G401 (cell line): ENCODE results near the gene SLC4A5. TPM values are rescaled to one million over a fixed set of nuclear protein-coding genes. Genes with fewer than 3 reads are reported as not detected.

Experiments used
- DNase-seq: peaks from one replicate; pipeline ENCODE4 v3.0.0-alpha.2; 2015; ENCODE audit warnings: low spot score
- in situ Hi-C: cut with HindIII; loops from 2 replicates; pipeline ENCODE4 v1.10.0; 2016; ENCODE audit warnings: low sequenced_read_pairs, mixed read lengths
- total RNA-seq: library from RNA; depleted of rRNA; stranded (reverse); fragments of >200 nt; shearing (Covaris generic); gene quantifications from 2 replicates; pipeline ENCODE4 v1.2.3, GENCODE V29; 2014

The SLC4A5 gene
- total RNA-seq, 1 experiment from 2014 or later = not detected

DNA sequence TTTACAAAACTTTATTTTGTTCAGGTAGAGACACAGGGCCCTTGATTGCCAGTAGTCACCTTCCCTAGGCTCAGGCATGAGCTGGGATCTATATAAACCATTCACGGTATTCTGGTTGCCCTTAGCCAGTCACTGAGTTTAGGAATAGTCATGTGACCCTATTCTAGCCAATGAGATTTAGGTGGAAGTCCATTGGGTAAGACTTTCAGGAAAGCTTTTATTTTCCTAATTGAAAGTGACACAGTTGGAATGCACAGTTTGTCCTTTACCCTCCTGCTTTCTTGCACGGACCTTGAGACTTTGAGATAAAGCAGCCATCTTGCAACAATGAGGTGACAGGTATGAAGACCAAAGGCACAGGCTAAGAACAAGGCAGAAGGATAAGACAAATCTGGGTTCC lies 21.5 kb downstream of the SLC4A5 start:
- in situ Hi-C loops = no loop called here
- no peak for DNase-seq

DNA sequence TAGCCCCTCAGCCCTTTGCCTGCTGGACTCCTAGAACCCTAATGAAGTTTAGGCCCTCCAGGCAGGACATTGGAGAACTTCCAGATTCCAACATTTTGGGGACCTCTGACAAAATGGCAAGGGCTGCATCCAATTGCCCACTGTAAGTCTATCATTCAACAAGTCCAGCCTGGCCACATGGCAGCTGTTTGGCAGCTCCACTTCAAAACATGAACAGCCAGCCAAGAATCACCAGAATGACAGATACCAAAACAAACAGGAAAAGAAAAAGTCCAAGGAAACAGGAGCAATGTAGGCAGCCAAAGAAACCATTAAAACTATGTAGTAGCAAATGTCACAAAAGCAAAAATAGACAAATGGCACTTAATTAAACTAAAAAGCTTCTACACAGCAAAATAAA lies 25.5 kb downstream of the SLC4A5 start:
- DNase-seq = no peak
- in situ Hi-C loops = no loop called here

DNA sequence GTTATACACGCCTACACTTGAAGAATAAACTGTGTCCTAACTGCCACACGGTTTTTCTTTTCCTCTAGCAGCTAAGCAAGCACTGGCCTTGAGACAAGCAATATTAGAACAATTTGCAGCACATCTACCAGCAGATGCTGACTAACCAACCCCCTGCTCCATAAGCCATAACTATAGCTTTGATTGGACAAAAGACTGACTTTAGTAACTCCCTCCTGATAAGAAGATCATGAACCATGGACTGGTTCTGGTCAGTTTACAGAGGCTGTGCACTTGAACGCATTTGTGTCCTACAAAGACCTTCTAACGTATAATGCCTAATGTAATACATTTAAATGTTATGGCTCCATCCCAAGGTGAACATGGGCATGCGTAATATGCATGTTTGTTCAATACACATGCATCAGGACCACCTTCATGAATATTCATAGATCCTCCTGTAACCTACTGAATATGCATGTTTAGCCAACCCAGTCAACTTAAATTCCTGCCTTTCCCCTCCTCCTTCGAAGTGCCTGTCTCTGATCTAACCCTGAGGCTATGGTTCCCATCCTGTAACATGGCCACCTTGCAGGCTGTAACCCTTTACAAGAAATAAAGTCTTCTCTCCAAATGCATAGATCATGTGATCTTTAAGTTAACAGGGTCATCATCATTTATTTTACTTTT lies 26.5 kb downstream of the SLC4A5 start:
- no peak for DNase-seq
- in situ Hi-C loops = no loop called here

GRCh38 chr2:74314107-74314506 lies 29.1 kb downstream of the SLC4A5 start:
- in situ Hi-C loops = no loop called here
- no peak for DNase-seq

- DNase-seq = no peak
Measured at GRCh38 chr2:74313497-74313896, 29.7 kb downstream of the SLC4A5 start.

DNA sequence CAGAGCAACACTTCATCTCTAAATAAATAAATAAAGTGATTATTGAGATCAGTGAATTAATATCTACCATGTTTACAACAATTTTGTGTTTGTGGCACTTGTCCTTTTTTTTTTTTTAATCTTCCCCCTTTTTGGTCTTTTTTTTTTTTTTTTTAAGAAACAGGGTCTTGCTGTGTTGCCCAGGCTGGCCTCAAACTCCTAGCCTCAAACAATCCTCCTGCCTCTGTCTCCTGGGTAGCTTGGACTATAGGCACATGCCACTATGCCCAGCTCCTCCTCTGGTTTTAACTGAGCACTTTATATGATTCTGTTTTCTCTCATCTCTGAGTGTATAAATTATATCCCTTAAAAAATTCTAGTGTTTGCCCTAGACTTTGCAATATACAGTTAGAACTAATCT lies 30.3 kb downstream of the SLC4A5 start:
- in situ Hi-C loops = no loop called here
- no peak for DNase-seq

More at GRCh38 chr2:74313497-74313896, 29.7 kb downstream of the SLC4A5 start:
- in situ Hi-C loops = no loop called here

DNA sequence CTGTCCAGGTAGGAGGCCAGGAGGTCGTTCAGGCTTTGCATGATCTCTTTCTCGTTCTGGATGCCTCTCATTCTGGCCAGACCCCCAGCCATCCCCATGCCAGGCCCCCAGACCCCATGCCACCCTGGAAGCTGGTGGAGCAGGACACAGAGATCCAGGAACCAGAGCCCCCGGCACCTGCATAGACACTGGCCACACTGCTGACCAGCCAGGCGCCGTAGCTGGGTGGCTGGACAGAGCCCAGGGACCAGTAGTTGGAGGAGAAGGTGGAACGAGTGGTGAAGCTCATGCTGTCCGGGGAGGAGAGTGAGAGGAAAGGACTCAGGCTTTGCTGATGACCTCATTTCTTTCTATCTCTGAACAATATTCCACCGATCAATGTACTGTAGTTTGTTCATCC lies 35.5 kb downstream of the SLC4A5 start:
- in situ Hi-C loops = no loop called here
- no peak for DNase-seq

DNA sequence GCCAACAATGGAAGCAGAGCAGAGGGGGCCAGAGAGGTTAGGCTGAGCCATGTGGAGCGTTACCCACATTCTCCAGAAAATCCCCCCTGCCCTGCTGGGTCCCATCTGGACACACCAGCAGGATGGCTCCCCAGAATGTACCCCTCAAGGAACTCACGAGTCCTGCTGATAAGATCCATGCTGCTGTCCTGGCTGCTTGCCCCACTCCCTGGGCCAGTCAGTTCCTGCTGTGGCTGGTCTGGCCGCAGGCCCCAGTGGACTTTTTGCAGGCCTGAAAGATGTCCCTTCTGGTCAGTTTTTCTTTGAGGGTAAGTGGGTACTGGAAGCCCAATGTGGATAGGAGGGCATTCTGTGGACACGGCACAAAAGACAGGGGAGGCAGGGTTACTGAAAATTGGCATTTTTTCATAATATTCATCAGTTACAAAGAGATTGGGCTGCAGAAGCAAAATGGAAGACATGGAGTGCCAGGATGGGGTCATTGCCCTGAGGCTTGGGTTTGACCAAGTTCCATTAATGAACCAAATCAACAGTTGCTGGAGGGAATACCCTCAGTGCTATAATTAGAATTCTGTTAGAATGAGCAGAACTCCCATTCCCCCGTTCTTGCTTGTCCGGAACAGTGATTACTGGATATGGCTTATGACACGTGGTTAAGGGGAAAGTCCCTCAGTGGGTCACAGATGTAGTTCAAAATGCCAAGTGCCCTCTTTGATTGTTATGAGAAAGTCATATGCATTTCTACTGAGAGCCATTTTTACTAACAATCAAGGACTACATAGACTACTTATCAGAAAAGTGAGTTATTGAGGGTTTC lies 38.7 kb downstream of the SLC4A5 start:
- in situ Hi-C loops = no loop called here
- DNase-seq = peak; percentile 58

- no peak for DNase-seq
- in situ Hi-C loops = no loop called here
Measured at GRCh38 chr2:74302865-74303264, 40.4 kb downstream of the SLC4A5 start.

DNA sequence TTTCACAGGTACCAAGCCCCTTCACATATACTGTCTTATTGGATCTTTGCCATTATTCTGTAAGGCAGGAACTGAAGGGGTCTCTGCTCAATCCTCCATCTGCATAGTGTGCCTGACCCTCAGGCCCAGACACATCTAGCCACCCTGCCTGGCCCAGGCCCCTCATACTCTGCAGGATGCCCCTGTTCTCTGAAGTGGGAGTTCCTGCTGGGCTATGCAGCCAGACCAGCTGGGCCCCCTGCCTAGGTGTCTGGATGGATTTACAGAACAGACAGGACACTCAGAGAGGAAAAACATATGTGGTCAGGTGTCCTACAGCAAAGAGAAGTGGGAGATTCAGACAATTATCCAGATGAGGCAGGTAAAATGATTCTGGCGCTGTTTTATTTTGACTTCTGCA lies 42.0 kb downstream of the SLC4A5 start:
- DNase-seq = peak; percentile 8
- in situ Hi-C loops = no loop called here

- in situ Hi-C loops = no loop called here
- no peak for DNase-seq
Measured at GRCh38 chr2:74300506-74300905, 42.7 kb downstream of the SLC4A5 start.

- DNase-seq = no peak
- in situ Hi-C loops = no loop called here
Measured at GRCh38 chr2:74297950-74298349, 45.3 kb downstream of the SLC4A5 start.

GRCh38 chr2:74297391-74297790 lies 45.8 kb downstream of the SLC4A5 start:
- in situ Hi-C loops = no loop called here
- no peak for DNase-seq

DNA sequence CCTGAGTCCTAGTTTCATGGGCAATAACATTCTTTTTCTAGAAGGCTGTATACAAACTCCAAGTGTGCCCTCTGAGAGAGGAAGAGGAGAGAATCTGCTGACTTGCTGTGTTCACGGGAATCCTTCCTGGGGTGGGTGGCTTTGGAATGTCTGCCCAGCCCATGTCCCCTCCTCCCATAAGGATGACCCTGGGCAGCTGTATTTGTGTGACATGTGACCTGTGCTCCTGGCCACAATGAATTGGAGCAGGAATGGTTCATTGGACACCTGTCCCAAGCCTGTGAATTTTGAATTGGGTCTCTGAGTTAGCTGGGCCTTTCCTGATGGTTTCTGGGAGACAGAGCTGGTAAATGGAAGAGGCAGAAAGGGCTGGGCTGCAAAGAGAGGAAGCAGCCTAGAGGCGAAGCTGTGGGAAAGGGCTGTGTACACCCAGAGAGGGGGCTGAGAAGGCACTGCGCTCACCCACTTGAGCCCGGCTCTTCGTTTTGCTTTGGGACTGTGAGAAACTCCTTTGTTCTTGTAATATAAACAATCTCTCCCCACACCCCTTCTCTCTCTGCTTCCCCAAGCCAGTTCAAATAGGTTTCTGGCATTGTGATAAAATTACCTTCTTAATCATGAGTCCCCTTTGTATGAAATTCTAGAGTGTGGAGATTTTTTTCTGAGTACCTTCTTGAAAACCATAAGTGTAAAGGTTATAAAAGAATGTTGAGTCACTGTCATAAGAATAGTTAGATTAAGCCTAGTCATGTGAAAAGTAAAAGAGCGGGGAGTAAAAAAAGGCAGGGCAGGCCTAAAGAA lies 49.8 kb downstream of the SLC4A5 start:
- in situ Hi-C loops = no loop called here
- DNase-seq = no peak

DNA sequence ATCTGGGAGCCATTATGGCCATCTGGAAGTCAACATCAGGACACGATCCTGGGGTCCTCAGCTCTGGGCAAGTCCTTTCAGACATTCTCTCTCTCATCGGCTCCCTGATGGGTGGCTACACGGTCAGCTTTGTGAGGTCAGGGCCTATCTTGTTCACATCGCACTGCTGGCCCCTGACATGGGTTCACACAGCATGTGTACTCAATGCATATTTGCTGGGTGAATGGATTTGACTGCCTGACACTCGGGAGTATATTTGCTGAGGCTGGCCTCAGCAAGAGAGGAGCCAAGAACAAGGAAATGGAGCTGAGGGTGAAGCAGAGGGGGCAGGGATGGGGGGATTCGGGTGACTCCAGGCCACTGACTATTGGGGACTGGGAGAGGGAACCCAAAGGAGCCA lies 50.5 kb downstream of the SLC4A5 start:
- in situ Hi-C loops = no loop called here
- DNase-seq = no peak

DNA sequence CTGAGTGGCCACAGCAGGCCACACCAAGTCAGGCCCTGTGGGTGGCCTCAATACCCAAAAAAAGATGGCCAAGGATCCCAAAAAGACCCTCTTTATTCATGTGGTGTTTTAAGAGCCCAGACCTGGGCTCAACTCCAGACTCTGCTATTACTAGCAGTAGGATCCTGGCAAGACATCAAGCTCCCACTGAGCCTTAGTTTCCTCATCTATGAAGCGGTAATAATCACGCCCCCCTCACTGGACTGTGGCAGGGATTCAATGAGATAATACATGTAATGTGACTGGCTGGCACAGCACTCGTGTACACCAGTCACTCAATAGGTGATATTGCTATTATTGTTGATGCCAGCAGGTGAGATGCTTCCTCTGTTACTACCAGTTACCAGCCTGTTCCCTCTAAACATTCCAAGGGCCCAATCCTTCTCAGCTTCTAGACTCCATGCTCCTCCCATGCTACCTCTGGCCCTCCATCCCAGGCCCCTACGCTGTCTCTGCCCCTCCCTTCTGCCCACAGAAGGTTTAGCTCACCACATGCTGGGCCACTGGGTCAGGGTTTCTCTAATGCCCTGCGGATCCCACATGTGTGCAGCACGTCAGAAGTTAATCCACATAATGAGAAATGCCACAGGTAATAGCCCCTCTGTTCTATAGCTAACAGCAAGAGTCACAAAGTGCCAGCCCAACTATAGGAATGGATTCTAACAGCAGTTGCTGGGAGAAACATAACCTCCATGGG lies 51.2 kb downstream of the SLC4A5 start:
- in situ Hi-C loops = no loop called here
- peak; percentile 64 for DNase-seq

DNA sequence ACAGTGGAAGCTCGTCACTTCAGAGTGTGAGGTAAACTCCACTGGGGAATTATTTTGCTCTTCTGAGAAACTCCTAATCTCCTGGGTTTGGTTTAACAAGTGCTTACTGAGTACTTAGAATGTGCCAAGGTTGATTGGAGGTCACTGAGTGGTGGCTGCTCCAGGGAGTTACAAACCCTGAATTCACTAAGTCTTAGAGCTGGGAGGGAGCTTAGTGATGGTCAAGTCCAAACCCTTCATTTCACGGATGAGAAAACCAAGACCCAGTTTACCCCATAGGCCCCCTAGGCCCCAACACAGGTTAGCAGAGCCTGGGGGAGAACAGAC lies 52.0 kb downstream of the SLC4A5 start:
- in situ Hi-C loops = no loop called here
- no peak for DNase-seq

GRCh38 chr2:74290466-74291217 lies 52.6 kb downstream of the SLC4A5 start:
- in situ Hi-C loops = no loop called here
- no peak for DNase-seq

DNA sequence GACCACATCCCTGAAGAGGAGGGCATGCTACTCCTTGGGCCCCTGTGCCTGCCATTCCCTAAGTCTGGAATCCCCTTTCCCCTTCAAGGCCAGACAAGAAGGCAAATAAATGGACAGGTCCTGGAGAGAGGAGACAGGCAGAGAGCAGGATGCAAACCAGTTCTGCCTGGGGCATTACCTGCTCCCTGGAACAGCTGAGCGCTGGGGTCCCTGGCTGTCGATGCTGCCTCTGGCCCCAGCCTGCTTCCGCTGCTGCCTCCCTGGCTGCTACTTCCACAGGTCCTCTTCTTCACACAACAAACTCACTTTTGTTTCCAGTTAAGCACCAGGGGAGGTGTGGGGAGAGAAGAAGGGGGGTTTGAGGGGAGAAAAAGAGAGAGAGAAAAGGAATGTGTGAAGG lies 53.1 kb downstream of the SLC4A5 start:
- in situ Hi-C loops = no loop called here
- DNase-seq = no peak
